Activated CD4-positive, alpha-beta T cell treated with anti-CD3 and anti-CD28 coated beads, Interleukin-2, amount 50 U/mL, for 1 hour (primary cell): ENCODE measurements around the gene ADGRD1.

Experiments
- DNase-seq: peaks from one replicate; pipeline ENCODE4 v3.0.0-alpha.2; 2020

The ADGRD1 gene

GRCh38 chr12:131076791-131077747 lies 123.4 kb downstream of the ADGRD1 start:
- no peak for DNase-seq

GRCh38 chr12:131077931-131078391 lies 124.3 kb downstream of the ADGRD1 start:
- DNase-seq = no peak

GRCh38 chr12:131082290-131083194 lies 128.8 kb downstream of the ADGRD1 start:
- DNase-seq = no peak

GRCh38 chr12:131084341-131085011 lies 130.8 kb downstream of the ADGRD1 start:
- DNase-seq = no peak

GRCh38 chr12:131085125-131085815 lies 131.6 kb downstream of the ADGRD1 start:
- no peak for DNase-seq

GRCh38 chr12:131085816-131086591 lies 132.3 kb downstream of the ADGRD1 start:
- DNase-seq = no peak

- no peak for DNase-seq
These were observed 133.7 kb downstream of the ADGRD1 start for GRCh38 chr12:131087302-131087818.

- DNase-seq = no peak
These were observed 134.4 kb downstream of the ADGRD1 start for GRCh38 chr12:131087991-131088700.

GRCh38 chr12:131088701-131089530 lies 135.2 kb downstream of the ADGRD1 start:
- no peak for DNase-seq

GRCh38 chr12:131089531-131090273 lies 136.0 kb downstream of the ADGRD1 start:
- DNase-seq = no peak

GRCh38 chr12:131090274-131091210 lies 136.8 kb downstream of the ADGRD1 start:
- no peak for DNase-seq

- no peak for DNase-seq
These were observed 137.8 kb downstream of the ADGRD1 start for GRCh38 chr12:131091413-131091975.

GRCh38 chr12:131091976-131092691 lies 138.4 kb downstream of the ADGRD1 start:
- DNase-seq = no peak

- no peak for DNase-seq
These were observed 139.3 kb downstream of the ADGRD1 start for GRCh38 chr12:131092901-131093603.

- DNase-seq = no peak
These were observed 139.9 kb downstream of the ADGRD1 start for GRCh38 chr12:131093604-131093955.
